GM23338 (cell line): Measurements from ENCODE around the gene TOMM20L. TPM values are rescaled to one million over a fixed set of nuclear protein-coding genes. Genes with fewer than 3 reads are reported as not detected.

Experiments
- ATAC-seq: fragments of 200-7000 bp; cut with Tn5 transposase; 3 replicates; pipeline ENCODE4 v1.9.1; 2020
- DNase-seq: peaks from one replicate; pipeline ENCODE4 v3.0.0-alpha.2; 2015; ENCODE audit warnings: low spot score
- H2AFZ ChIP-seq: fragments of 200-600 bp; sonication (generic); 2 replicates; pipeline ENCODE4 v1.8.0; 2016; ENCODE audit warnings: antibody characterized with exemption, mild to moderate bottlenecking, moderate library complexity
- H3F3A ChIP-seq: fragments of 200-600 bp; sonication (generic); replicated peaks from 2 replicates; pipeline ENCODE4 v1.8.0; 2017; ENCODE audit warnings: antibody characterized with exemption, mixed run types, low read depth
- H3K27ac ChIP-seq: fragments of 200-600 bp; sonication (generic); 2 replicates; pipeline ENCODE4 v1.6.1; 2016; ENCODE audit warnings: low read depth
- H3K27me3 ChIP-seq: fragments of 200-600 bp; sonication (generic); 2 replicates; pipeline ENCODE4 v1.8.0; 2016; ENCODE audit warnings: mild to moderate bottlenecking, mixed run types, moderate library complexity; ENCODE audit not compliant: insufficient read depth
- H3K36me3 ChIP-seq: fragments of 200-600 bp; sonication (generic); 2 replicates; pipeline ENCODE4 v1.8.0; 2016; ENCODE audit warnings: mild to moderate bottlenecking; ENCODE audit not compliant: insufficient read depth
- H3K4me1 ChIP-seq: fragments of 200-600 bp; sonication (generic); 2 replicates; pipeline ENCODE4 v1.8.0; 2016; ENCODE audit warnings: mild to moderate bottlenecking, moderate library complexity; ENCODE audit not compliant: insufficient read depth
- H3K4me2 ChIP-seq: fragments of 200-600 bp; sonication (generic); 2 replicates; pipeline ENCODE4 v1.7.1; 2017; ENCODE audit warnings: mixed run types
- H3K4me3 ChIP-seq: fragments of 200-600 bp; sonication (generic); 2 replicates; pipeline ENCODE4 v1.6.1; 2016; ENCODE audit warnings: mixed run types
- H3K79me2 ChIP-seq: fragments of 200-600 bp; sonication (generic); replicated peaks from 2 replicates; pipeline ENCODE4 v1.8.0; 2017; ENCODE audit warnings: mild to moderate bottlenecking; ENCODE audit not compliant: insufficient read depth
- H3K9me2 ChIP-seq: fragments of 200-600 bp; sonication (generic); 2 replicates; pipeline ENCODE4 v1.8.0; 2017; ENCODE audit not compliant: insufficient read depth
- H4K20me1 ChIP-seq: fragments of 200-600 bp; sonication (generic); replicated peaks from 2 replicates; pipeline ENCODE4 v1.8.0; 2017; ENCODE audit warnings: mild to moderate bottlenecking; ENCODE audit not compliant: insufficient read depth
- H3K27ac Mint-ChIP-seq: 2 replicates; pipeline ENCODE4 v1.8.0; 2020; ENCODE audit warnings: inconsistent platforms, mild to moderate bottlenecking, moderate library complexity, mixed read lengths
- H3K27me3 Mint-ChIP-seq: 3 replicates; pipeline ENCODE4 v1.8.0; 2022; ENCODE audit warnings: low read depth, mild to moderate bottlenecking, moderate library complexity, mixed read lengths, inconsistent platforms; ENCODE audit not compliant: insufficient read depth, poor library complexity
- H3K36me3 Mint-ChIP-seq: 3 replicates; pipeline ENCODE4 v1.8.0; 2021; ENCODE audit warnings: low read depth, mild to moderate bottlenecking, inconsistent platforms, moderate library complexity, mixed read lengths
- H3K4me1 Mint-ChIP-seq: 3 replicates; pipeline ENCODE4 v1.8.0; 2020; ENCODE audit warnings: mild to moderate bottlenecking, inconsistent platforms, mixed read lengths
- H3K4me3 Mint-ChIP-seq: 3 replicates; pipeline ENCODE4 v1.8.0; 2021; ENCODE audit warnings: moderate library complexity, mild to moderate bottlenecking, inconsistent platforms, mixed read lengths
- H3K9me3 Mint-ChIP-seq: 3 replicates; pipeline ENCODE4 v1.8.0; 2020; ENCODE audit warnings: moderate library complexity, mild to moderate bottlenecking, inconsistent platforms, mixed read lengths
- CREB1 ChIP-seq: fragments of 250-450 bp; sonication (Bioruptor Pico); IDR thresholded peaks from 2 replicates; pipeline ENCODE4 v1.5.0; 2020; ENCODE audit warnings: low read depth, mild to moderate bottlenecking, moderate library complexity
- CTCF ChIP-seq, 2 experiments: fragments of 200-600 bp in 1 of 2; sonication (generic) in 1 of 2; conservative IDR thresholded peaks; 2 replicates each; pipeline versions ENCODE4 v1.5.1 to v1.6.1; 2016 to 2017; ENCODE audit warnings: antibody characterized with exemption in 2 of 2, low read depth in 2 of 2, mild to moderate bottlenecking in 2 of 2, moderate library complexity in 1 of 2
- ETS1 ChIP-seq: IDR thresholded peaks from 2 replicates; pipeline ENCODE4 v1.6.1; 2016; ENCODE audit warnings: antibody characterized with exemption
- EZH2 ChIP-seq: fragments of 200-600 bp; sonication (generic); IDR thresholded peaks from one replicate; pipeline ENCODE4 v1.8.0; 2017; ENCODE audit warnings: antibody characterized with exemption, mild to moderate bottlenecking, low read depth; ENCODE audit not compliant: unreplicated experiment
- EZH2phosphoT487 ChIP-seq: fragments of 200-600 bp; sonication (generic); IDR thresholded peaks from one replicate; pipeline ENCODE4 v1.8.1; 2018; ENCODE audit warnings: antibody characterized with exemption; ENCODE audit not compliant: unreplicated experiment
- JUNB ChIP-seq: IDR thresholded peaks from one replicate; pipeline ENCODE4 v1.6.1; 2016; ENCODE audit warnings: antibody characterized with exemption; ENCODE audit not compliant: unreplicated experiment
- NANOG ChIP-seq: IDR thresholded peaks from 2 replicates; pipeline ENCODE4 v1.6.1; 2016; ENCODE audit warnings: antibody characterized with exemption, borderline replicate concordance
- POLR2AphosphoS5 ChIP-seq: IDR thresholded peaks from 2 replicates; pipeline ENCODE4 v1.6.1; 2016; ENCODE audit warnings: antibody characterized with exemption, low read depth
- REST ChIP-seq: IDR thresholded peaks from one replicate; pipeline ENCODE4 v1.6.1; 2018; ENCODE audit warnings: antibody characterized with exemption; ENCODE audit not compliant: unreplicated experiment
- STAT1 ChIP-seq: IDR thresholded peaks from one replicate; pipeline ENCODE4 v1.6.1; 2016; ENCODE audit warnings: antibody characterized with exemption; ENCODE audit not compliant: unreplicated experiment
- ZNF114 ChIP-seq: fragments of 250-450 bp; sonication (Bioruptor Pico); IDR thresholded peaks from 2 replicates; pipeline ENCODE4 v1.5.0; 2020; ENCODE audit warnings: mild to moderate bottlenecking, moderate library complexity
- ZNF331 ChIP-seq: fragments of 250-450 bp; sonication (Bioruptor Pico); IDR thresholded peaks from 2 replicates; pipeline ENCODE4 v1.5.0; 2020; ENCODE audit warnings: low read depth, mild to moderate bottlenecking, moderate library complexity
- ZNF462 ChIP-seq: fragments of 250-450 bp; sonication (Bioruptor Pico); IDR thresholded peaks from 2 replicates; pipeline ENCODE4 v1.5.0; 2020; ENCODE audit warnings: mild to moderate bottlenecking, moderate library complexity
- polyA plus RNA-seq: library from polyadenylated mRNA; unstranded; fragments of >200 nt; fragmentation: Nextera tagmentation; extraction: Ambion mirVana; gene quantifications from 2 replicates; pipeline ENCODE4 v1.2.1, GENCODE V29; 2016
- total RNA-seq: library from RNA; depleted of rRNA; stranded (reverse); fragments of >200 nt; shearing (Covaris generic); gene quantifications from 2 replicates; pipeline ENCODE4 v1.2.3, GENCODE V29; 2014

Gene TOMM20L
- total and polyA plus RNA-seq, 2 experiments from 2014 or later: not detected

- H3K4me2 ChIP-seq: no peak overlapping the region
- no peak overlapping the region for H2AFZ ChIP-seq
- peaks cover 16% of the 10 kb centered on the region; the same call in 1 of the 2 replicates for H3K36me3 ChIP-seq
- H3K79me2 ChIP-seq: no peaks in the 10 kb centered on the region
- H3K27ac ChIP-seq: no peak overlapping the region
- no peak for DNase-seq
- Mint-ChIP-seq H3K4me3 (no peak overlapping the region), H3K36me3 (peaks cover 20% of the 10 kb centered on the region), H3K27ac (no peak overlapping the region), H3K9me3 (no peaks in the 10 kb centered on the region), H3K27me3 (no peaks in the 10 kb centered on the region), H3K4me1 (no peaks in the 10 kb centered on the region)
- H3K9me2 ChIP-seq: no peaks in the 10 kb centered on the region
- H3K4me1 ChIP-seq: no peaks in the 10 kb centered on the region
- no peaks in the 10 kb centered on the region for H3K27me3 ChIP-seq
- no peaks in the 10 kb centered on the region for H3F3A ChIP-seq
- H4K20me1 ChIP-seq: no peaks in the 10 kb centered on the region
- TF ChIP-seq STAT1 (no peak), CREB1 (no peak), EZH2 (no peak), POLR2AphosphoS5 (no peak), ZNF331 (CRISPR knock-in tag) (no peak), ZNF114 (no peak), REST (no peak), ZNF462 (CRISPR knock-in tag) (no peak), ETS1 (no peak), NANOG (no peak), JUNB (no peak), CTCF (conservative IDR thresholded peaks at IDR 0.05; ENCODE audit: low read depth in 2 of 2) (no peak), EZH2phosphoT487 (no peak)
- H3K4me3 ChIP-seq: no peak overlapping the region
- no peak for ATAC-seq
Observed at GRCh38 chr14:58439476-58439875, 43.7 kb downstream of the TOMM20L start.
